GM20431 (cell line): ENCODE data around the gene ANXA8L1.
"Not testable (repeated sequence)": the region's sequence is repeated elsewhere in the genome, so short reads cannot be mapped to it uniquely, and the experiment has no call there.

Source experiments
- in situ Hi-C: fragments of 300-500 bp; cut with MseI, MboI; formaldehyde crosslinking; loops from one replicate; pipeline ENCODE4 v1.15.0; 2020; ENCODE audit warnings: low sequenced_read_pairs; ENCODE audit not compliant: unreplicated experiment

The ANXA8L1 gene

GRCh38 chr10:46396441-46397279 lies 21.1 kb downstream of the ANXA8L1 start:
- in situ Hi-C loops: not testable (repeated sequence)

GRCh38 chr10:46397767-46398166 lies 22.2 kb downstream of the ANXA8L1 start:
- in situ Hi-C loops: not testable (repeated sequence)

GRCh38 chr10:46398212-46398886 lies 22.8 kb downstream of the ANXA8L1 start:
- in situ Hi-C loops: not testable (repeated sequence)

- in situ Hi-C loops: not testable (repeated sequence)
Measured at GRCh38 chr10:46409556-46409955, 34.0 kb downstream of the ANXA8L1 start.

GRCh38 chr10:46411123-46411522 lies 35.5 kb downstream of the ANXA8L1 start:
- in situ Hi-C loops: not testable (repeated sequence)

- in situ Hi-C loops: not testable (repeated sequence)
Measured at GRCh38 chr10:46412665-46413064, 37.1 kb downstream of the ANXA8L1 start.

GRCh38 chr10:46415291-46415690 lies 39.7 kb downstream of the ANXA8L1 start:
- in situ Hi-C loops: not testable (repeated sequence)

GRCh38 chr10:46418283-46418682 lies 42.7 kb downstream of the ANXA8L1 start:
- in situ Hi-C loops: not testable (repeated sequence)

- in situ Hi-C loops: not testable (repeated sequence)
Measured at GRCh38 chr10:46419570-46420379, 44.2 kb downstream of the ANXA8L1 start.

GRCh38 chr10:46423550-46423949 lies 48.0 kb downstream of the ANXA8L1 start:
- in situ Hi-C loops: not testable (repeated sequence)

GRCh38 chr10:46440942-46441341 lies 65.4 kb downstream of the ANXA8L1 start:
- in situ Hi-C loops: not testable (repeated sequence)
